ENCODE measurements around the gene DPP10.

DNA sequence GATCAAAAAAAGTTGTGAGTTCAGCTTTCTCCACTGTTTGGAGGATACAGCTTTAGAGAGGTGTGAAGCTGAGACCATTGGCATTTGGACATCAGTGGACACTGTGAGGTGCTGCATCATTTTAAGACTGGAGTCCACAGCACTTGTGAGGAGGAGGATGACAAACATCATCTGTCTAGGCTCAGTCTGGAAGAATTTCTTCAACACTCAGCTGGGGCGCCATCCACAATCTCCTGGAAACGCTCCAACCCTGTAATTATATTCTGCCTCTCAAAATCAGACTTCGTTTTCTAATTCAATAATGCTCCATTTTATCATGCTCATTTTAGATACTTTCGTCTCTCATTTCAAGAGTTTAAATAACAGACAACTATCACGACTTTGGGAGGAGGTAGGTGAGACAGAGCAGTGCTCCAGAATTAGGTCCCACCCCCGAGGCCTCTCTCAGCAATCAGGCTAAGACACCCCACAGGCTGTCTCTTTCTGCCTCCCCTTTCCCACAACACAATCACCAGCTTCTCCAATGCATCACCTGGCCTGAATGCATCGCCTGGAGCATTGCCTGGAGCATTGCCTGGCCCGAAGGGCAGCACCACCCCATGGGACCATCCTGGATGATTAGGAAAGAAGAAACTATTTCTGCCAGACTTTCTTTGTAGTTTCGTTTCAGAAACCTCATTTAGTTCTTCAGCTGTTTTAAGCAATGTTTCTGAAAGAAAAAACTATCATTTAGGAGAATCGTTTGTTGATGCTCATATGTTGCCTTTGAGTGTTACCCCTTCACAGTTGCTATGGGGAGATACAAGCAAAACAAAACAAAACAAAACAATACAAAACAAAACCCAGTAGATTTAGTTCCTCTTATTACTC, 37.0 kb upstream of the DPP10 start:
- no peak for TF ChIP-seq POLR2AphosphoS5 (IDR thresholded peaks at IDR 0.05; ENCODE audit: low read depth, low read length)
- TF ChIP-seq TAF1 (IDR thresholded peaks at IDR 0.05; ENCODE audit: borderline replicate concordance, insufficient read depth, low read length) = no peak
- TF ChIP-seq, protein P1, sequence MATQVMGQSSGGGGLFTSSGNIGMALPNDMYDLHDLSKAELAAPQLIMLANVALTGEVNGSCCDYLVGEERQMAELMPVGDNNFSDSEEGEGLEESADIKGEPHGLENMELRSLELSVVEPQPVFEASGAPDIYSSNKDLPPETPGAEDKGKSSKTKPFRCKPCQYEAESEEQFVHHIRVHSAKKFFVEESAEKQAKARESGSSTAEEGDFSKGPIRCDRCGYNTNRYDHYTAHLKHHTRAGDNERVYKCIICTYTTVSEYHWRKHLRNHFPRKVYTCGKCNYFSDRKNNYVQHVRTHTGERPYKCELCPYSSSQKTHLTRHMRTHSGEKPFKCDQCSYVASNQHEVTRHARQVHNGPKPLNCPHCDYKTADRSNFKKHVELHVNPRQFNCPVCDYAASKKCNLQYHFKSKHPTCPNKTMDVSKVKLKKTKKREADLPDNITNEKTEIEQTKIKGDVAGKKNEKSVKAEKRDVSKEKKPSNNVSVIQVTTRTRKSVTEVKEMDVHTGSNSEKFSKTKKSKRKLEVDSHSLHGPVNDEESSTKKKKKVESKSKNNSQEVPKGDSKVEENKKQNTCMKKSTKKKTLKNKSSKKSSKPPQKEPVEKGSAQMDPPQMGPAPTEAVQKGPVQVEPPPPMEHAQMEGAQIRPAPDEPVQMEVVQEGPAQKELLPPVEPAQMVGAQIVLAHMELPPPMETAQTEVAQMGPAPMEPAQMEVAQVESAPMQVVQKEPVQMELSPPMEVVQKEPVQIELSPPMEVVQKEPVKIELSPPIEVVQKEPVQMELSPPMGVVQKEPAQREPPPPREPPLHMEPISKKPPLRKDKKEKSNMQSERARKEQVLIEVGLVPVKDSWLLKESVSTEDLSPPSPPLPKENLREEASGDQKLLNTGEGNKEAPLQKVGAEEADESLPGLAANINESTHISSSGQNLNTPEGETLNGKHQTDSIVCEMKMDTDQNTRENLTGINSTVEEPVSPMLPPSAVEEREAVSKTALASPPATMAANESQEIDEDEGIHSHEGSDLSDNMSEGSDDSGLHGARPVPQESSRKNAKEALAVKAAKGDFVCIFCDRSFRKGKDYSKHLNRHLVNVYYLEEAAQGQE (IDR thresholded peaks at IDR 0.05; ENCODE audit: insufficient read depth in 1 of 2, low read depth in 2 of 2, low read length in 2 of 2) = no peak
- no peak for TF ChIP-seq SIN3A (IDR thresholded peaks at IDR 0.05; ENCODE audit: borderline replicate concordance, insufficient read depth, low read length)
